Psoas muscle (tissue), 8 donors: ENCODE data around the gene FAM171A1. TPM values are rescaled to one million over a fixed set of nuclear protein-coding genes. Genes with fewer than 3 reads are reported as not detected.

Source experiments
- ATAC-seq, 4 donors: fragments of 200-7000 bp; cut with Tn5 transposase; one replicate each; pipeline ENCODE4 v1.9.1; 2020; ENCODE audit warnings: moderate library complexity in 3 of 4, mild to moderate bottlenecking in 2 of 4
- DNase-seq, 2 donors: peaks; one replicate each; pipeline ENCODE4 v3.0.0-alpha.2; 2020
- H3K27ac ChIP-seq: fragments of 200-600 bp; one replicate; pipeline ENCODE4 v1.8.0; 2022
- H3K27me3 ChIP-seq, 3 donors: fragments of 200-600 bp in 1 of 3; one replicate each; pipeline versions ENCODE4 v1.6.1 to v1.8.0; 2013 to 2022; ENCODE audit warnings: low read length in 2 of 3, mild to moderate bottlenecking in 2 of 3, moderate library complexity in 1 of 3; ENCODE audit not compliant: insufficient read depth in 3 of 3
- H3K36me3 ChIP-seq, 2 donors: fragments of 200-600 bp in 1 of 2; one replicate each; pipeline versions ENCODE4 v1.6.1 to v1.8.0; 2013 to 2022; ENCODE audit warnings: low read depth in 1 of 2, mild to moderate bottlenecking in 1 of 2, moderate library complexity in 1 of 2; ENCODE audit not compliant: insufficient read depth in 1 of 2
- H3K4me1 ChIP-seq: fragments of 200-600 bp; one replicate; pipeline ENCODE4 v1.8.0; 2022
- H3K4me3 ChIP-seq: fragments of 200-600 bp; one replicate; pipeline ENCODE4 v1.8.0; 2022; ENCODE audit warnings: mild to moderate bottlenecking
- H3K9me3 ChIP-seq: fragments of 200-600 bp; one replicate; pipeline ENCODE4 v1.8.0; 2022
- WGBS, 3 donors: extraction: QIAGEN DNeasy Blood & Tissue Kit; methylation state at CpG; one replicate each; pipeline versions ENCODE4 v1.1.6 to v1.1.7; 2013; 5-methylcytosine and 5-hydroxymethylcytosine counted together
- intact Hi-C, 2 donors: fragments of 100-400 bp; cut with DNase I; formaldehyde crosslinking; loops; one replicate each; pipeline versions ENCODE4 v1.11.0 to v1.14.2; 2022
- polyA plus RNA-seq, 3 donors: library from polyadenylated mRNA; stranded (reverse); fragments of 200-250 nt; gene quantifications; one replicate each; pipeline ENCODE4 v1.2.3, GENCODE V29; 2013
- total RNA-seq, 4 donors: library from RNA; stranded (reverse); fragmentation: NEBNext Ultra II Directional in 2 of 4; extraction: Animal tissue kit (Norgen Biotek cat#: 25700) in 2 of 4; gene quantifications; one replicate each; pipeline versions ENCODE4 v1.2.1 to v1.2.4, GENCODE V29; 2021 to 2023
- TF ChIP-seq, protein P1 (sequence below): fragments of 200-600 bp; IDR thresholded peaks from one replicate; pipeline ENCODE4 v1.8.0; 2022; ENCODE audit warnings: antibody characterized with exemption
- donor health status: healthy with polysubstance abuse.
- donor health status: DM: no; HTN: no; CAD: no; lungs with moderate emphysema.
- donor health status: Bipolar disorder and iron deficiency.
- donor health status: healthy.
- donor health status: DM: yes; HTN: yes; CAD: no.
- donor health status: DM: no; HTN: no; CAD: no.
- donor health status: DM: no; HTN: no; CAD: no.
- donor health status: DM: yes; HTN: yes; CAD: no.

Gene FAM171A1
- total and polyA plus RNA-seq, 7 donors = 3.9 to 10.5 (median 5.0) TPM

DNA sequence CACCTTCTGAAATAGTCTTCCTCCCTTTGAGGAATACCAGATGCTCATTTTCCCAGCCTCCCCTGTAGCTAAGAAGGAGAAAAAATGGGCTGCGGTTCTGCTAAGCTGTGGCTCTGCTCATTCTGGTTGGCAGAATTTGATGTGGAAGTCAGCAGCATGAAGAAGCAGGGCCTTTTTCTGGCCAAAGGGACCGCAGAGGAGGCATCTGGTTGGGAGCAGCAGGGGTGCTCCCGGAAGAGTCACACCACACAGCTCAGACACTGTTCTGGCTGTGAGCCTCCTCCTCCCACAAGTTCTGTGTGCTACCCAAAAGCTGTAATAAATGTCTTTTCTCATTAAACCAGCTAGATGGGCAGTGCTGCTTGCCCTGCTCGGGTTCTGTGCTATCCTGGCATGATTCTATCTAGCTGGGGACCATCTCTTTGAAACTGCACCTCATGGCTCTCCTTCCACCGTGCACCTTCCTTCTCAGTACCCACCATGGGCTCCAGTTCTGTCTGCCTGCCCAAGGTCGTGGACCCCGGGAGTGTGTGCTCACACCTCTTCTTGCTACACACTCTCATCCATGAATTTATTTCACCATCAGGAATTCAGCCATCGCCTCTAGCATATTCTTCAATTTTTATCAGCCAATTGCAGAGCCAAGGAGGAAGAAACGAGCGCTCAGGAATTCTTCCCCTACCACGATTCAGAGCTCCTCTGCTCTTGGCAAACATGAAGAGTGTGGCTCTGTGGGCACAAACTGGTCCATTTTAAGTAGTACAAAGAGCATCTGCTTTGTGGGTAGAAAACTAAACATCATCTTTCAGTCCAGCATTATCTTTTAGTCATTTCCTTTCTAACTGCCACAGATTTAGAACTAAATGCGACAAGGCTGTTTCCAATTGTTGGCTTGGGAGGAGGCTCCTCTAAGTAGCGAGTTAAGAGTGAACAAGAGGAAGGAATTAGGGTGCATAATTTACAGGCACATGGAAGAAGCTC is 76.9 kb downstream of the FAM171A1 start:
- intact Hi-C loops = no loop called here
- H3K27ac ChIP-seq = no peak overlapping the region
- TF ChIP-seq, protein P1, sequence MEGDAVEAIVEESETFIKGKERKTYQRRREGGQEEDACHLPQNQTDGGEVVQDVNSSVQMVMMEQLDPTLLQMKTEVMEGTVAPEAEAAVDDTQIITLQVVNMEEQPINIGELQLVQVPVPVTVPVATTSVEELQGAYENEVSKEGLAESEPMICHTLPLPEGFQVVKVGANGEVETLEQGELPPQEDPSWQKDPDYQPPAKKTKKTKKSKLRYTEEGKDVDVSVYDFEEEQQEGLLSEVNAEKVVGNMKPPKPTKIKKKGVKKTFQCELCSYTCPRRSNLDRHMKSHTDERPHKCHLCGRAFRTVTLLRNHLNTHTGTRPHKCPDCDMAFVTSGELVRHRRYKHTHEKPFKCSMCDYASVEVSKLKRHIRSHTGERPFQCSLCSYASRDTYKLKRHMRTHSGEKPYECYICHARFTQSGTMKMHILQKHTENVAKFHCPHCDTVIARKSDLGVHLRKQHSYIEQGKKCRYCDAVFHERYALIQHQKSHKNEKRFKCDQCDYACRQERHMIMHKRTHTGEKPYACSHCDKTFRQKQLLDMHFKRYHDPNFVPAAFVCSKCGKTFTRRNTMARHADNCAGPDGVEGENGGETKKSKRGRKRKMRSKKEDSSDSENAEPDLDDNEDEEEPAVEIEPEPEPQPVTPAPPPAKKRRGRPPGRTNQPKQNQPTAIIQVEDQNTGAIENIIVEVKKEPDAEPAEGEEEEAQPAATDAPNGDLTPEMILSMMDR = no peak
- no peaks in the 10 kb centered on the region for H3K27me3 ChIP-seq
- no peak for DNase-seq
- ATAC-seq = no peak
- H3K36me3 ChIP-seq = no peaks in the 10 kb centered on the region
- H3K9me3 ChIP-seq = no peaks in the 10 kb centered on the region
- H3K4me1 ChIP-seq = no peaks in the 10 kb centered on the region
- WGBS, 3 donors = 45 to 54% (median 48%) methylated on average over 13 of the region's 13 CpGs
- no peak overlapping the region for H3K4me3 ChIP-seq

DNA sequence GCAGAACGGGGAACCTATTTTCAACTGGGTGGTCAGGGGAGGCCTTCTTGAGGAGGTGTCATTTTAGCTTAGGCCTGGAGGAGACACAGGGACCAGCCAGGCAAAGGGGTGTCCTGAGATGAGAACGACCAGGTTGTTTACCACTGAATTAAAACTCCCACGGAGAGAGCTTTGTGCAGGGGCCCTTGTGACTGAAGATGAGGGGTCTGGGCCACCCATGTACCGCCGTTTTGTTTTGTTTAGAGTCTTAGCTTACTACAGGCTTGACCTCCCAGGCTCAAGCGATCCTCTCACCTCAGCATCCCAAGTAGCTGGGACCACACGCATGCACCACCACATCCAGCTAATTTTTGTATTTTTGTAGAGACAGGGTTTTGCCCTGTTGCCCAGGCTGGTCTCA is 80.4 kb downstream of the FAM171A1 start:
- H3K9me3 ChIP-seq = no peaks in the 10 kb centered on the region
- DNase-seq = no peak
- no peak overlapping the region for H3K27ac ChIP-seq
- intact Hi-C loops = no loop called here
- H3K4me3 ChIP-seq = no peak overlapping the region
- TF ChIP-seq, protein P1 = no peak
- no peak for ATAC-seq
- WGBS, 3 donors = 85 to 94% (median 89%) methylated on average over 7 of the region's 7 CpGs
- no peaks in the 10 kb centered on the region for H3K4me1 ChIP-seq
- H3K36me3 ChIP-seq = no peaks in the 10 kb centered on the region
- no peaks in the 10 kb centered on the region for H3K27me3 ChIP-seq

DNA sequence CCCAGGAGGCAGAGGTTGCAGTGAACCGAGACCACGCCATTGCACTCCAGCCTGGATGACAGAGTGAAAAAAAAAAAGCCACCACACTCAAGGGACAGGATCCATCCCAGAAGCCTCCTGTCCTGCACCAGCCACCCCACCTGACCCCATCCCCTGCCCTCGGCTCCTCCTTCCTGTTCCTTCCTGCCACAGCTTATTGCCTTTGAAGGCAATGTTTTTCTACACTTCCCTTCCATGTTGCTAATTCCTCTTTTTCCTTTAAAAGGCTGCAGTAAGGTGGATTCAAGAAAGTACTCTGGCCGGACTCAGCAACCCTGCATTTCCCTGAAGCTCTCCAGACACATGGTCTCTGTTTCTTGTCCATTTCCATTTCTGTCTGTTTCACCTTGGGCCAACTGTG is 80.9 kb downstream of the FAM171A1 start:
- Histone ChIP-seq H3K36me3 (no peaks in the 10 kb centered on the region), H3K9me3 (no peaks in the 10 kb centered on the region), H3K27ac (no peak overlapping the region), H3K4me3 (no peak overlapping the region), H3K4me1 (no peaks in the 10 kb centered on the region), H3K27me3 (no peaks in the 10 kb centered on the region)
- TF ChIP-seq, protein P1 = no peak
- ATAC-seq (no peak), DNase-seq (no peak)
- intact Hi-C loops = no loop called here
- 90 to 93% (median 90%) methylated on average over 4 of the region's 4 CpGs for WGBS, 3 donors

DNA sequence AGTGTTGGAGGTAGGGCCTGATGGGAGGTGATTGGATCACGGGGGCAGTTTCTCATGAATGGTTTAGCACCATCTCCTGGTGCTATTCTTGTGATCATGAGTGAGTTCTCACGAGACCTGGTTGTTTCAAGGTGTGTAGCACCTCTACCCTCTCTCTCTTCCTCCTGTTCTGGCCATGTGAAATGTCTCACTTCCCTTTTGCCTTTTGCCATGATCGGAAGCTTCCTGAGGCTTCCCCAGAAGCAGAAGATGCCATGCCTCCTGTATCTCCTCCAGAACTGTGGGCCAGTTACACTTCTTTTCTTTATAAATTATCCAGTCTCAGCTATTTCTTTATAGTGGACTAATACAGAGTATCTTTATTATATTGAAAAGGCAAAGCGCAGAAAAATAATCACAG is 90.1 kb downstream of the FAM171A1 start:
- WGBS, 3 donors = 61 to 80% (median 62%) methylated on average over 4 of the region's 4 CpGs
- Histone ChIP-seq H3K27me3 (no peaks in the 10 kb centered on the region), H3K4me1 (no peaks in the 10 kb centered on the region), H3K36me3 (no peaks in the 10 kb centered on the region), H3K4me3 (no peak overlapping the region), H3K9me3 (no peaks in the 10 kb centered on the region), H3K27ac (no peak overlapping the region)
- TF ChIP-seq, protein P1 = no peak
- no peak for DNase-seq
- intact Hi-C loops = no loop called here
- no peak for ATAC-seq
